Skeletal muscle tissue (tissue), 4 donors: ENCODE measurements around the gene ERO1B. TPM values are rescaled to one million over a fixed set of nuclear protein-coding genes. Genes with fewer than 3 reads are reported as not detected.
A peak's percentile ranks its signal among the peaks of the same experiment; 100 is the strongest.
"Not testable (repeated sequence)": the region's sequence is repeated elsewhere in the genome, so short reads cannot be mapped to it uniquely, and the experiment has no call there.

Experiments used
- H3K27ac ChIP-seq: one replicate; pipeline ENCODE4 v1.7.0; 2013; ENCODE audit warnings: mild to moderate bottlenecking, low read depth, low read length, inconsistent platforms
- H3K27me3 ChIP-seq, 3 donors: one replicate each; pipeline ENCODE4 v1.7.0; 2013; ENCODE audit warnings: low read length in 3 of 3; ENCODE audit not compliant: control insufficient read depth in 3 of 3, insufficient read depth in 3 of 3
- H3K36me3 ChIP-seq, 3 donors: one replicate each; pipeline ENCODE4 v1.7.0; 2013; ENCODE audit warnings: low read length in 3 of 3; ENCODE audit not compliant: control insufficient read depth in 3 of 3, insufficient read depth in 3 of 3
- H3K4me1 ChIP-seq, 3 donors: one replicate each; pipeline ENCODE4 v1.7.0; 2013; ENCODE audit warnings: low read length in 3 of 3, mild to moderate bottlenecking in 3 of 3; ENCODE audit not compliant: control insufficient read depth in 3 of 3, insufficient read depth in 3 of 3
- H3K4me3 ChIP-seq, 3 donors: one replicate each; pipeline ENCODE4 v1.7.0; 2013; ENCODE audit warnings: low read length in 3 of 3
- H3K9ac ChIP-seq, 3 donors: one replicate each; pipeline ENCODE4 v1.7.0; 2013; ENCODE audit warnings: low read length in 3 of 3, mild to moderate bottlenecking in 3 of 3, moderate library complexity in 2 of 3, low read depth in 1 of 3
- H3K9me3 ChIP-seq, 3 donors: one replicate each; pipeline ENCODE4 v1.7.0; 2013; ENCODE audit warnings: low read length in 3 of 3; ENCODE audit not compliant: control insufficient read depth in 3 of 3
- total RNA-seq: library from RNA; depleted of rRNA; stranded (reverse); fragments of >200 nt; gene quantifications from one replicate; pipeline ENCODE4 v1.2.3, GENCODE V29; 2014
- donor health status: Osteomylitis.

ERO1B gene, protein sequence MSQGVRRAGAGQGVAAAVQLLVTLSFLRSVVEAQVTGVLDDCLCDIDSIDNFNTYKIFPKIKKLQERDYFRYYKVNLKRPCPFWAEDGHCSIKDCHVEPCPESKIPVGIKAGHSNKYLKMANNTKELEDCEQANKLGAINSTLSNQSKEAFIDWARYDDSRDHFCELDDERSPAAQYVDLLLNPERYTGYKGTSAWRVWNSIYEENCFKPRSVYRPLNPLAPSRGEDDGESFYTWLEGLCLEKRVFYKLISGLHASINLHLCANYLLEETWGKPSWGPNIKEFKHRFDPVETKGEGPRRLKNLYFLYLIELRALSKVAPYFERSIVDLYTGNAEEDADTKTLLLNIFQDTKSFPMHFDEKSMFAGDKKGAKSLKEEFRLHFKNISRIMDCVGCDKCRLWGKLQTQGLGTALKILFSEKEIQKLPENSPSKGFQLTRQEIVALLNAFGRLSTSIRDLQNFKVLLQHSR
- 4.2 TPM for total RNA-seq

DNA sequence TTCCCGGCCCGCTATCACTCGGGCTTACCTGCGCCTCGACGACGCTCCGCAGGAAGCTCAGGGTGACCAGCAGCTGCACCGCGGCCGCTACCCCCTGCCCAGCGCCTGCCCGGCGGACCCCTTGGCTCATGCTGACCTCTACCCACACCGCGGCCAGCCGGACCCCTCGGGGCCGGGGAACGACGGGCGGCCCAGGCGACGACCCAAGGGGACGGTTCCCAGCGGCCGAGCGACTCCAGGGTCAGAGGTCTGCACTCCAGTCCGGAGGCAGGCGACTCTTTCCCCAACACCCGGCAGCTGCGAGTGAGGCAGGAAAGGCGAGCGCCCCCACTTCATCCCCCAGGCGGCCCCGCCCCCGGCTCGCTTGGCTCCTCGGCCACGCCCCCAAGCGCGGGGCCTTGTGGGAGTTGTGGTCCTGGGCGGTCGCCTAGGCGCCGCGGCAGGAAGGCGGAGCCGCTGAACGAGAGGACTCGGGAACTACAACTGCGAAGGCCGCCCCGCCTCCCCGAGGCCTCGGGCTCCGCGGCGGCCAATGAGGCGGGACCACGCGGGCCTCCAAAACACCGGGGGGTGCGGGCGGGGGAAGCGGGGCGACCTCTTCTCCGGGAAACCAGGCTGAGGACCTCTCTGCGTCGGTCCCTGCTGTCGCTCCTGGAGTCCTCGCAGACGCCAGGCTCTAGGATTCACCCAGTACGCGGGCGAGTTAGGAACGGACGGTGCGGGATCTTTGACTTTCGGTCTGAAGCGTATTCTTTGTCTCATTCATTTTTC, at the start of gene ERO1B:
Gene ERO1B, minus strand, starts transcription at position 305 of the 771 bp plus-strand sequence. Its CDS starts 175 bp downstream, at position 130.
- no peaks in the 10 kb centered on the region for H3K9me3 ChIP-seq
- H3K4me1 ChIP-seq: peaks cover 11 to 18% (median 13%) of the 10 kb centered on the region in 3 donors
- H3K36me3 ChIP-seq: no peaks in the 10 kb centered on the region
- H3K4me3 ChIP-seq: peak within 1 kb of the TSS; percentile 90 to 93 (median 91)
- peak within 1 kb of the TSS; percentile 70 for H3K27ac ChIP-seq
- H3K9ac ChIP-seq: peak within 1 kb of the TSS; percentile 80 to 89 (median 86)
- peaks cover 0 to 6% (median 5%) of the 10 kb centered on the region in 3 donors for H3K27me3 ChIP-seq

GRCh38 chr1:236331412-236331811, 49.7 kb upstream of the ERO1B start:
- not testable (repeated sequence) for H3K9me3 ChIP-seq, H3K27me3 ChIP-seq, H3K4me1 ChIP-seq, H3K36me3 ChIP-seq, H3K9ac ChIP-seq, H3K4me3 ChIP-seq, H3K27ac ChIP-seq

DNA sequence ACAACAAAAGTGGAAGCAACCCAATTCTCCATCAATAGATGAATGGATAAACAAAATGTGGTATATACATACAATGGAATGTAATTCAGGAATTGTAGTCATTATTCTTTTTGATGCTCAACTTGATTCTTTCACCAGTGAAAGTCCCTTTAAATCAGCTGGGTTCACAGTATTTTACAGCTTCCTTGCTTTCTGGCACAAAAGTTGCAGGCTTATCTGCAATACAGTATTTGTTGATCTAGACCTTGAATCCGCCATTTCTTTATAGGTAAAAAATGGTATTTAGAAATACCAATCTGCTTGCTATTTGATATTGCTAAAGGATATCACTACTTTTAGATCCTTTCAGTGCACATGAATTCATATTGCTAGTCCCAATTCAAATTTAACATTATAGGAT, 44.7 kb upstream of the ERO1B start:
- H3K27me3 ChIP-seq: no peaks in the 10 kb centered on the region
- H3K9me3 ChIP-seq: peaks cover 0 to 7% (median 5%) of the 10 kb centered on the region in 3 donors
- no peak overlapping the region for H3K27ac ChIP-seq
- no peaks in the 10 kb centered on the region for H3K36me3 ChIP-seq
- H3K4me1 ChIP-seq: no peaks in the 10 kb centered on the region
- H3K4me3 ChIP-seq: no peak overlapping the region
- no peak overlapping the region for H3K9ac ChIP-seq

DNA sequence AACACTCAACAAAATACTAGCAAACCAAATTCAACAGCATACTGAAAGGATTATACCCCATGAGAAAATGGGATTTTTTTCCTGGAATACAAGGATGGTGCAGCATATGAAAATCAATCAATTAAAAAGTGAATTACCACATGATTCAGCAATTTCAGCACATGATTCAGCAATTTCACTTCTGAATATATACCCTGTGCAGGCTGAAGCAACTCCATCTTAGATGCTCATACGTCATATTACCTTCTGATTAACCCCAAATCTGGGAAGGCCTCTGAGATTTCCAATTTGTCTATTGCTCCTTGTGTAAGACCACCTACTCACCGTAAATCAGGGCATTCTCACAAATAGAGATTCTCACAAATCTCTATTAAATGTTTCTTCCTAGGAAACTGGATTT, 43.8 kb upstream of the ERO1B start:
- Histone ChIP-seq H3K27me3 (no peaks in the 10 kb centered on the region), H3K27ac (no peak overlapping the region), H3K36me3 (no peaks in the 10 kb centered on the region), H3K4me3 (no peak overlapping the region), H3K9ac (no peak overlapping the region), H3K9me3 (peaks cover 0 to 7% (median 5%) of the 10 kb centered on the region in 3 donors), H3K4me1 (no peaks in the 10 kb centered on the region)

GRCh38 chr1:236323819-236324411, 42.2 kb upstream of the ERO1B start:
- H3K36me3 ChIP-seq: no peaks in the 10 kb centered on the region
- H3K4me3 ChIP-seq: no peak overlapping the region
- H3K27ac ChIP-seq: no peak overlapping the region
- peaks cover 0 to 7% (median 5%) of the 10 kb centered on the region in 3 donors for H3K9me3 ChIP-seq
- H3K27me3 ChIP-seq: no peaks in the 10 kb centered on the region
- H3K4me1 ChIP-seq: no peaks in the 10 kb centered on the region
- no peak overlapping the region for H3K9ac ChIP-seq

- H3K9me3 ChIP-seq: peaks cover 0 to 7% (median 5%) of the 10 kb centered on the region in 3 donors
- peaks cover 0 to 3% (median 0%) of the 10 kb centered on the region in 3 donors for H3K27me3 ChIP-seq
- no peaks in the 10 kb centered on the region for H3K36me3 ChIP-seq
- no peaks in the 10 kb centered on the region for H3K4me1 ChIP-seq
- no peak overlapping the region for H3K9ac ChIP-seq
- no peak overlapping the region for H3K27ac ChIP-seq
- H3K4me3 ChIP-seq: peak overlapping the region in 1 of 3 donors; percentile 9
These were observed 41.0 kb upstream of the ERO1B start for GRCh38 chr1:236322566-236323409.

DNA sequence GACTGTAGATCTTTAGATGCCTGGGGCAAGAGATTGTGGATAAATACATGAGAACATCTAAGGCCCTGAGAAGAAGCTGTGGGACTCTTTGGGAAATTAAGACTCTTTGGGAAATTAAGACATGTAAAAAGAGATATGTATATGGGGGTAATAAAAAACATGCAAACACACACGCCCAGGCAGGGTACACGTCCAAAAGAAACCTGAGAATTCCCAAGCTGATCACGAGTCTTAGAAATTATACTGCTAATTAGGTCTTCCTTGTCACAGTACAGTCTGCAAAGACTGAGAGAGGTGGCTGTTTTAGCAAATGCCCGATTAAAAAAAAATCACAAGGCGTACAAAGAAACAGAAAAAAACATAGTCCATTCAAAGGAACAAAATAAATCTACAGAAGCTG, 39.3 kb upstream of the ERO1B start:
- H3K9me3 ChIP-seq: peaks cover 0 to 7% (median 5%) of the 10 kb centered on the region in 3 donors
- no peaks in the 10 kb centered on the region for H3K4me1 ChIP-seq
- peaks cover 0 to 3% (median 0%) of the 10 kb centered on the region in 3 donors for H3K27me3 ChIP-seq
- H3K4me3 ChIP-seq: no peak overlapping the region
- no peak overlapping the region for H3K27ac ChIP-seq
- no peaks in the 10 kb centered on the region for H3K36me3 ChIP-seq
- no peak overlapping the region for H3K9ac ChIP-seq

- Histone ChIP-seq H3K9ac (no peak overlapping the region), H3K9me3 (peaks cover 0 to 7% (median 5%) of the 10 kb centered on the region in 3 donors), H3K4me1 (no peaks in the 10 kb centered on the region), H3K36me3 (no peaks in the 10 kb centered on the region), H3K27ac (no peak overlapping the region), H3K27me3 (peaks cover 0 to 3% (median 0%) of the 10 kb centered on the region in 3 donors), H3K4me3 (no peak overlapping the region)
These were observed 38.9 kb upstream of the ERO1B start for GRCh38 chr1:236320671-236321070.

GRCh38 chr1:236320214-236320613, 38.5 kb upstream of the ERO1B start:
- Histone ChIP-seq H3K4me1 (no peaks in the 10 kb centered on the region), H3K27ac (no peak overlapping the region), H3K4me3 (no peak overlapping the region), H3K27me3 (peaks cover 0 to 3% (median 0%) of the 10 kb centered on the region in 3 donors), H3K36me3 (no peaks in the 10 kb centered on the region), H3K9me3 (peaks cover 0 to 7% (median 5%) of the 10 kb centered on the region in 3 donors), H3K9ac (no peak overlapping the region)
